ENCODE data around the gene MAD2L2. TPM values are rescaled to one million over a fixed set of nuclear protein-coding genes. Genes with fewer than 3 reads are reported as not detected.

The MAD2L2 gene
- total RNA-seq, 1 experiment from 2014 or later, result 283 TPM

GRCh38 chr1:11705596-11705995 lies 24.6 kb upstream of the MAD2L2 start:
- no peak overlapping the region for H2BK5ac ChIP-seq (ENCODE audit: insufficient read length, low read length)
- H4K91ac ChIP-seq (ENCODE audit: insufficient read length, low read depth, low read length), result no peak overlapping the region
- H3K79me2 ChIP-seq (ENCODE audit: insufficient read depth, low read length), result no peaks in the 10 kb centered on the region; the same call in 1 of the 2 replicates
- no peak for TF ChIP-seq CTCF (conservative IDR thresholded peaks at IDR 0.05)
- H3K18ac ChIP-seq (ENCODE audit: insufficient read length, low read depth, low read length), result no peak overlapping the region
- H2BK12ac ChIP-seq (ENCODE audit: insufficient read length, low read depth, low read length), result no peak overlapping the region
- H3K23ac ChIP-seq (ENCODE audit: insufficient read length, low read depth, low read length), result no peak overlapping the region
- no peak overlapping the region for H2AK5ac ChIP-seq (ENCODE audit: insufficient read length, low read length)
- Mint-ChIP-seq H3K36me3 (ENCODE audit: insufficient read depth in 1 of 3, low read depth in 3 of 3) (peaks cover 9 to 21% (median 10%) of the 10 kb centered on the region in 3 experiments), H3K27ac (peak overlapping the region in 2 of 3 experiments; percentile 16 to 56; a peak in 3 of 7 replicates), H3K9me3 (no peaks in the 10 kb centered on the region), H3K27me3 (ENCODE audit: low read depth) (no peaks in the 10 kb centered on the region), H3K4me1 (peaks cover 53 to 60% of the 10 kb centered on the region in 2 experiments), H3K4me3 (0 out of 5 replicates have a peak overlapping the region, but pooled peaks of 1 of the 2 experiments have one; percentile 20)
- no peak for DNase-seq
- H2BK15ac ChIP-seq (ENCODE audit: low read depth, low read length), result no peak overlapping the region
- no peaks in the 10 kb centered on the region for H3K9me3 ChIP-seq (ENCODE audit: control insufficient read depth, low read depth, low read length)
- peaks cover 8% of the 10 kb centered on the region for H4K20me1 ChIP-seq (ENCODE audit: control insufficient read depth, insufficient read depth, insufficient read length)
- WGBS (ENCODE audit: extremely low coverage, insufficient read length, low lambda C conversion rate), result no CpG with 5 or more reads among the region's 9 CpGs
- H3K9ac ChIP-seq (ENCODE audit: extremely low read depth, insufficient read length, low read length), result no peak overlapping the region
- H3K4me1 ChIP-seq (ENCODE audit: insufficient read depth, low read length), result peaks cover 8% of the 10 kb centered on the region; the same call in 1 of the 2 replicates
- H3K27me3 ChIP-seq (ENCODE audit: insufficient read depth, low read length), result no peaks in the 10 kb centered on the region
- no peak overlapping the region for H3K4me2 ChIP-seq (ENCODE audit: insufficient read depth, insufficient read length, low read length)
- H4K5ac ChIP-seq (ENCODE audit: insufficient read length, low read depth, low read length), result no peak overlapping the region
- H3K23me2 ChIP-seq (ENCODE audit: insufficient read length, low read depth, low read length, poor library complexity, severe bottlenecking), result peaks cover 5% of the 10 kb centered on the region
- no peak overlapping the region for H2BK20ac ChIP-seq (ENCODE audit: low read depth, low read length, poor library complexity, severe bottlenecking)
- no peak overlapping the region for H2AFZ ChIP-seq (ENCODE audit: low read length)
- no peak overlapping the region for H4K8ac ChIP-seq (replicated peaks; ENCODE audit: insufficient read length, low read depth, low read length)
- H3T11ph ChIP-seq (ENCODE audit: low read length), result no peak overlapping the region
- H3K4ac ChIP-seq (ENCODE audit: low read depth, low read length), result no peak overlapping the region
- no peak overlapping the region for H3K14ac ChIP-seq (ENCODE audit: insufficient read depth, low read length)
- H2BK120ac ChIP-seq (ENCODE audit: low read depth, low read length, poor library complexity, severe bottlenecking), result no peak overlapping the region
- no peak overlapping the region for H3K56ac ChIP-seq (ENCODE audit: insufficient read length, low read depth, low read length)
- no peaks in the 10 kb centered on the region for H3K79me1 ChIP-seq (ENCODE audit: insufficient read depth, low read depth, low read length, poor library complexity, severe bottlenecking)
- no peak overlapping the region for H3K27ac ChIP-seq (ENCODE audit: insufficient read length, low read depth, low read length)

Data from H9 (cell line).